Measurements from ENCODE around the gene MVB12B.

GRCh38 chr9:126507318-126508109, 180.9 kb downstream of the MVB12B start:
- TF ChIP-seq ZNF639 (CRISPR knock-in tag; conservative IDR thresholded peaks at IDR 0.05) (no peak), ZBTB1 (CRISPR knock-in tag; IDR thresholded peaks at IDR 0.05; ENCODE audit: borderline replicate concordance) (no peak), ZNF773 (CRISPR knock-in tag; IDR thresholded peaks at IDR 0.05; ENCODE audit: borderline replicate concordance) (no peak), MED1 (CRISPR knock-in tag; IDR thresholded peaks at IDR 0.05) (no peak), HMGXB4 (CRISPR knock-in tag; IDR thresholded peaks at IDR 0.05; ENCODE audit: borderline replicate concordance in 1 of 2, low read depth in 1 of 2) (no peak), MAX (IDR thresholded peaks at IDR 0.05) (no peak), ARID5B (CRISPR knock-in tag; IDR thresholded peaks at IDR 0.05) (no peak), CAMTA2 (CRISPR knock-in tag; IDR thresholded peaks at IDR 0.05; ENCODE audit: borderline replicate concordance) (no peak), CTCF (CRISPR knock-in tag; IDR thresholded peaks at IDR 0.05) (no peak)
